Smooth muscle cell (in vitro differentiated cells): ENCODE results near the gene FANCE. TPM values are rescaled to one million over a fixed set of nuclear protein-coding genes. Genes with fewer than 3 reads are reported as not detected.
"Not testable (repeated sequence)": the region's sequence is repeated elsewhere in the genome, so short reads cannot be mapped to it uniquely, and the experiment has no call there.

Experiments
- DNase-seq: peaks from one replicate; lab custom pipeline; 2025; ENCODE audit not compliant: unreplicated experiment; lab: John Stamatoyannopoulos, UW
- H2AFZ ChIP-seq: fragments of 200-600 bp; sonication (generic); 2 replicates; pipeline ENCODE4 v1.6.0; 2016; ENCODE audit warnings: antibody characterized with exemption, low read depth, mild to moderate bottlenecking
- H3F3A ChIP-seq: fragments of 200-600 bp; sonication (generic); 2 replicates; pipeline ENCODE4 v1.6.0; 2017; ENCODE audit warnings: antibody characterized with exemption, low read depth
- H3K27ac ChIP-seq: fragments of 200-600 bp; sonication (generic); 2 replicates; pipeline ENCODE4 v1.5.1; 2016; ENCODE audit warnings: low read depth, mild to moderate bottlenecking
- H3K27me3 ChIP-seq: fragments of 200-600 bp; sonication (generic); 2 replicates; pipeline ENCODE4 v1.6.1; 2016; ENCODE audit warnings: low read depth, mild to moderate bottlenecking
- H3K36me3 ChIP-seq: fragments of 200-600 bp; sonication (generic); 2 replicates; pipeline ENCODE4 v1.5.1; 2016; ENCODE audit warnings: low read depth
- H3K4me1 ChIP-seq: fragments of 200-600 bp; sonication (generic); 2 replicates; pipeline ENCODE4 v1.5.1; 2016; ENCODE audit warnings: low read depth
- H3K4me2 ChIP-seq: fragments of 200-600 bp; sonication (generic); 2 replicates; pipeline ENCODE4 v1.6.0; 2016; ENCODE audit warnings: mild to moderate bottlenecking
- H3K4me3 ChIP-seq: fragments of 200-600 bp; sonication (generic); 2 replicates; pipeline ENCODE4 v1.5.1; 2016; ENCODE audit warnings: mild to moderate bottlenecking
- H3K79me2 ChIP-seq: fragments of 200-600 bp; sonication (generic); 2 replicates; pipeline ENCODE4 v1.6.0; 2016; ENCODE audit warnings: low read depth, mild to moderate bottlenecking
- H3K9ac ChIP-seq: fragments of 200-600 bp; sonication (generic); 2 replicates; pipeline ENCODE4 v1.6.0; 2016; ENCODE audit warnings: low read depth
- H3K9me3 ChIP-seq: fragments of 200-600 bp; sonication (generic); replicated peaks from 2 replicates; pipeline ENCODE4 v1.5.1; 2016; ENCODE audit warnings: low read depth
- H4K20me1 ChIP-seq: fragments of 200-600 bp; sonication (generic); 2 replicates; pipeline ENCODE4 v1.6.0; 2016; ENCODE audit warnings: low read depth
- WGBS: methylation state at CpG from one replicate; pipeline ENCODE4 v1.1.7; 2016; ENCODE audit warnings: low lambda C conversion rate; 5-methylcytosine and 5-hydroxymethylcytosine counted together
- polyA plus RNA-seq: library from polyadenylated mRNA; unstranded; fragments of >200 nt; fragmentation: Nextera tagmentation; extraction: Ambion mirVana; gene quantifications from 2 replicates; pipeline ENCODE4 v1.2.1, GENCODE V29; 2016
- total RNA-seq: library from RNA; depleted of rRNA; stranded (reverse); fragments of >200 nt; gene quantifications from 2 replicates; pipeline ENCODE4 v1.2.3, GENCODE V29; 2014
- TF ChIP-seq, protein P1 (sequence below): fragments of 200-600 bp; sonication (generic); IDR thresholded peaks from 2 replicates; pipeline ENCODE4 v1.5.1; 2017; ENCODE audit warnings: borderline replicate concordance, mild to moderate bottlenecking, antibody characterized with exemption; ENCODE audit not compliant: insufficient read depth, poor library complexity, severe bottlenecking

FANCE gene
- total and polyA plus RNA-seq, 2 experiments from 2014 or later = 3.6 to 5.6 TPM

DNA sequence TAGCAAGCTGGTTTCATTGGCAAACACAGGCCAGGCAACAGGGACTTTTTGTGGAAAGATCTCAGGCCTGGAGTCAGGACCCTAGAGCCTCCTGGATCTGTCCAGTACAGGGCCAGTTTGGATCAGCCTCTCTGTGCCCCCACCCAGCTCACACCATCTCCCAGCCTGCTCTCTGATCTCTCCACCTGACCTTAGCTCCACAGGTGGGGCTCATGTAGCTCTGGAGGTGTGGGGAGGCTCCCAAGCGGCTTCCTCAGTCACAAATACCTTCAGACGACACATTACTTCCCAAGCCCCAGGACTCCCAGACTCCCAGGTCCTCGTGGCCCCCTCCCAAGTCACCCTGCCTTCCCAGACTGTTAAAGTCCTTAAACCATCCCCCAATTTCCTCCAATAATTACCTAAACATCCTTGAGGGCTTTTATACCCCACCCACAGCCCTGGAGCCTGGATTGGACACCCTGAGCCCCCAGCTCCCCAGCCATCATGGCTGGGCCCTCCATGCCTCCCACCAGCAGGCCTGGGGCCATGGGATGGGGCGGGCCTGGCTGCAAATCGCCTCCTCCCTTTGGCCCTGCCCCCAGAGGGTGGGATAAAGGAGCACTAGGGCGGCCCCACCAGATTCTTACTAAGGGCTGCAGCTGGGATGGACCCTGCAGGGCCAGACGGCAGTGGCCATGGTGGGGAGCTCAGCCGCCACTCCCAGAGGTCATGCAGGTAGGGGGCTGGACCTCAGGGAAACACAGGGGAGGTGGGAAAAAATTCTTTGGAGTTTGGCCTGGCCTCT, 15.9 kb upstream of the FANCE start:
- 84% methylated on average over 8 of the region's 8 CpGs for WGBS
- no peak overlapping the region for H3K4me3 ChIP-seq
- H3K9me3 ChIP-seq = no peaks in the 10 kb centered on the region

DNA sequence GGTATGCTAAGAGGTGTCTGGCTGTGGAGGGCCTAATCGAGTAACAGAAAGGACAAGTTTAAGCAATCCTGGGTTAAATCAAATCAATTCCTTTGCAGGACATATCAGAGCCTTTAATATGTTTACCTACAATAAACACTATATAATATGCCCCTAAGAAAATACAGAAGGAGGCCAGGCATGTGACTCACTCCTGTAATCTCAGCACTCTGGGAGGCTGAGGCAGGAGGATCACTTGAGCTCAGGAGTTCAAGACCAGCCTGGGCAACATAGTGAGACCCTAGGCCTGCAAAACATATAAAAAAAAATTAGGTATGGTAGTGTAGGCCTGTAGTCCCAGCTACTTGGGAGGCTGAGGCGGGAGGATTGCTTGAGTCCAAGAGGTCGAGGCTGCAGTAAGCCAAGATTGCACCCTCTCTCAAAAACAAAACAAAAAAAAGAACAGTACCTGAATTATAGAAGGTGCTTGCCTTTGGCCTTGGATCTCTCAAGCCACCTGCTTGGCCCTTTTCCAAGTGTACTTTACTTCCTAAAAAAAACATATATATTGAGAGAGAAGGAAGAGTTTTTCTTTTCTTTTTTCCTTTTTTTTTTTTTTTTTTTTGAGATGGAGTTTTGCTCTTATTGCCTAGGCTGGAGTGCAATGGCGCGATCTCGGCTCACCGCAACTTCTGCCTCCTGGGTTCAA, 13.6 kb upstream of the FANCE start:
- not testable (repeated sequence) for H4K20me1 ChIP-seq, H3K4me1 ChIP-seq, H3K4me3 ChIP-seq, H3K36me3 ChIP-seq, H3K27ac ChIP-seq, H3F3A ChIP-seq, H2AFZ ChIP-seq, H3K9ac ChIP-seq, DNase-seq, H3K4me2 ChIP-seq, H3K9me3 ChIP-seq, H3K79me2 ChIP-seq, H3K27me3 ChIP-seq
- WGBS = 98% methylated on average over 4 of the region's 7 CpGs

More for the DNA sequence above, 15.9 kb upstream of the FANCE start:
- H3K27ac ChIP-seq = no peak overlapping the region
- no peak overlapping the region for H3K9ac ChIP-seq
- no peaks in the 10 kb centered on the region for H4K20me1 ChIP-seq
- TF ChIP-seq, protein P1, sequence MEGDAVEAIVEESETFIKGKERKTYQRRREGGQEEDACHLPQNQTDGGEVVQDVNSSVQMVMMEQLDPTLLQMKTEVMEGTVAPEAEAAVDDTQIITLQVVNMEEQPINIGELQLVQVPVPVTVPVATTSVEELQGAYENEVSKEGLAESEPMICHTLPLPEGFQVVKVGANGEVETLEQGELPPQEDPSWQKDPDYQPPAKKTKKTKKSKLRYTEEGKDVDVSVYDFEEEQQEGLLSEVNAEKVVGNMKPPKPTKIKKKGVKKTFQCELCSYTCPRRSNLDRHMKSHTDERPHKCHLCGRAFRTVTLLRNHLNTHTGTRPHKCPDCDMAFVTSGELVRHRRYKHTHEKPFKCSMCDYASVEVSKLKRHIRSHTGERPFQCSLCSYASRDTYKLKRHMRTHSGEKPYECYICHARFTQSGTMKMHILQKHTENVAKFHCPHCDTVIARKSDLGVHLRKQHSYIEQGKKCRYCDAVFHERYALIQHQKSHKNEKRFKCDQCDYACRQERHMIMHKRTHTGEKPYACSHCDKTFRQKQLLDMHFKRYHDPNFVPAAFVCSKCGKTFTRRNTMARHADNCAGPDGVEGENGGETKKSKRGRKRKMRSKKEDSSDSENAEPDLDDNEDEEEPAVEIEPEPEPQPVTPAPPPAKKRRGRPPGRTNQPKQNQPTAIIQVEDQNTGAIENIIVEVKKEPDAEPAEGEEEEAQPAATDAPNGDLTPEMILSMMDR = no peak
- no peaks in the 10 kb centered on the region for H3F3A ChIP-seq
- no peak for DNase-seq
- H3K27me3 ChIP-seq = no peaks in the 10 kb centered on the region
- H3K79me2 ChIP-seq = no peaks in the 10 kb centered on the region
- H3K4me1 ChIP-seq = no peaks in the 10 kb centered on the region
- no peaks in the 10 kb centered on the region for H3K36me3 ChIP-seq
- H2AFZ ChIP-seq = no peak overlapping the region
- H3K4me2 ChIP-seq = no peak overlapping the region

DNA sequence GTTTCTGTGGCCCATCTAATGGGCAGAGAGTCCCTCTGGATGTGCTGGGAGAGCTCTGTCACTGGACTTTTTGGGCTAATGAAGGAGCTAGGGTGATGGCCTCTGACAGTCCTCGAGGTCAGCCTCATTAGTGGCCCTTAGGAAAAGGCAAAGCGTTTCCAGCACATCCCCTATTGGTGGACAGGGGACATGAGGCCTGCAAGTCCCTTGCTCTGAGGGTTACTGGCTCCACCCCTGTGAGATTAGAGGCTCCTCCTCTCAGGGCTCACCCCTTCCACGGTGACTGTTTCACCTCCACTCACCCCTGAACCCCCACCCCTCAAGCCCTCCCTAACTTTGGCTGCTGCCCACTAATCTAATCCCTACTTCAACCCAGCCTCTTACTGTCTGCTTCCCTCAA, 12.8 kb upstream of the FANCE start:
- DNase-seq = no peak
- H3K36me3 ChIP-seq = no peaks in the 10 kb centered on the region
- no peaks in the 10 kb centered on the region for H3K27me3 ChIP-seq
- no peak overlapping the region for H3K4me3 ChIP-seq
- H3F3A ChIP-seq = no peaks in the 10 kb centered on the region
- no peaks in the 10 kb centered on the region for H3K4me1 ChIP-seq
- H2AFZ ChIP-seq = no peak overlapping the region
- H3K27ac ChIP-seq = no peak overlapping the region
- H3K9ac ChIP-seq = no peak overlapping the region
- 62% methylated on average over 3 of the region's 3 CpGs for WGBS
- TF ChIP-seq, protein P1 = no peak
- no peaks in the 10 kb centered on the region for H3K79me2 ChIP-seq
- H4K20me1 ChIP-seq = no peaks in the 10 kb centered on the region
- H3K4me2 ChIP-seq = no peak overlapping the region
- no peaks in the 10 kb centered on the region for H3K9me3 ChIP-seq

DNA sequence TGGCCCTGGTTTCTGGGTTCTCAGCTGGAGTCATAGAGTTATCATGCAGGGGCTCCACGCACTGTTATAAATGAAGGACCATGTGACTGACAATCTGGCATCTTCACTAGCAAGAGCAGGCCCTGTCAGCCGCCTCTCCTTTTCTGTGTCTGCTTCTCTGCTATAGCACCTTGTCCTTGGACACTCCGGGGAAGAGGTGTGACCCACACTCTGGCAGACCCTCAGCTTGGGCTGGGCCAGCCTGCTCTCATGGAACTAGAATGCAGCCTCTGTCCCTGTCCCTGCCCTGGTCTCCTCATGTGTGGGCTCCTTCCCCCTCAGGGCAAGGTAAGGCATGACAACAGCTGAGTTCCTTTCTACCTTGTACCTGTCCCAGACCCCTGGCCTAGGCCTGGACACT, 10.9 kb upstream of the FANCE start:
- WGBS = 84% methylated on average over 3 of the region's 3 CpGs
- no peak overlapping the region for H2AFZ ChIP-seq
- DNase-seq = no peak

More for the DNA sequence above, 10.9 kb upstream of the FANCE start:
- H3F3A ChIP-seq = no peaks in the 10 kb centered on the region
- H3K79me2 ChIP-seq = no peaks in the 10 kb centered on the region
- H3K4me2 ChIP-seq = no peak overlapping the region
- H3K4me1 ChIP-seq = no peaks in the 10 kb centered on the region
- H3K27me3 ChIP-seq = no peaks in the 10 kb centered on the region
- no peak overlapping the region for H3K27ac ChIP-seq
- H3K4me3 ChIP-seq = no peak overlapping the region
- H3K9me3 ChIP-seq = no peaks in the 10 kb centered on the region
- no peak overlapping the region for H3K9ac ChIP-seq
- no peaks in the 10 kb centered on the region for H4K20me1 ChIP-seq
- no peaks in the 10 kb centered on the region for H3K36me3 ChIP-seq
- TF ChIP-seq, protein P1 = no peak
